Endothelial cell of umbilical vein (primary cell): Measurements from ENCODE around the gene DCAF11. TPM values are rescaled to one million over a fixed set of nuclear protein-coding genes. Genes with fewer than 3 reads are reported as not detected.

ENCODE experiments used
- BruUV-seq: library from RNA; stranded (reverse); fragments of 400-500 nt; replicated peaks from 2 replicates; lab custom pipeline; 2021; lab: Mats Ljungman, UMichigan
- CTCF ChIA-PET: fragments of 300-600, 350-600 bp; sonication (Branson Sonifier 250); formaldehyde crosslinking; loops from one replicate; lab custom pipeline; 2021; ENCODE audit warnings: antibody characterized with exemption, inconsistent platforms; lab: Charles Lee
- POLR2A ChIA-PET: fragments of 300-600, 350-600 bp; sonication (Branson Sonifier 250); formaldehyde crosslinking; loops from one replicate; lab custom pipeline; 2021; ENCODE audit warnings: antibody characterized with exemption, inconsistent platforms; lab: Charles Lee
- DNase-seq: peaks from one replicate; pipeline ENCODE4 v3.0.0-alpha.2; 2011; ENCODE audit warnings: low read depth, low spot score
- FAIRE-seq: peaks from 2 replicates; lab custom pipeline; 2011; peaks lifted over from hg19 to GRCh38; lab: Jason Lieb, UNC
- H2AFZ ChIP-seq: 2 replicates; pipeline ENCODE4 v1.6.0; 2012; ENCODE audit warnings: low read depth, low read length, control low read depth, inconsistent platforms
- H3K27ac ChIP-seq: 2 replicates; pipeline ENCODE4 v1.5.1; 2011; ENCODE audit warnings: low read depth, mild to moderate bottlenecking, control low read depth, low read length, moderate library complexity; ENCODE audit not compliant: insufficient read depth
- H3K27me3 ChIP-seq, 2 experiments: 2 replicates each; pipeline versions ENCODE4 v1.6.0 to v1.6.1; 2011; ENCODE audit warnings: low read length in 2 of 2, mixed read lengths in 1 of 2; ENCODE audit not compliant: control insufficient read depth in 2 of 2, insufficient read depth in 2 of 2
- H3K36me3 ChIP-seq, 2 experiments: 2 replicates in 1 of 2; 3 replicates in 1 of 2; pipeline ENCODE4 v1.5.1; 2011; ENCODE audit warnings: low read length in 2 of 2, mild to moderate bottlenecking in 1 of 2, moderate library complexity in 1 of 2; ENCODE audit not compliant: control insufficient read depth in 2 of 2, insufficient read depth in 2 of 2; ENCODE audit errors: extremely low read depth in 1 of 2
- H3K4me1 ChIP-seq: 3 replicates; pipeline ENCODE4 v1.5.1; 2011; ENCODE audit warnings: mild to moderate bottlenecking, low read length; ENCODE audit not compliant: control insufficient read depth, insufficient read depth; ENCODE audit errors: extremely low read depth
- H3K4me2 ChIP-seq: 2 replicates; pipeline ENCODE4 v1.6.1; 2011; ENCODE audit warnings: low read length, control low read depth, mixed read lengths; ENCODE audit not compliant: insufficient read depth
- H3K4me3 ChIP-seq, 3 experiments: fragments of 200-600 bp in 1 of 3; sonication (generic), shearing (Covaris generic) in 1 of 3; replicated peaks in 1 of 3; 2 replicates each; pipeline ENCODE4 v1.5.1; 2011 to 2016; ENCODE audit warnings: control low read depth in 3 of 3, low read length in 3 of 3, mild to moderate bottlenecking in 2 of 3, inconsistent platforms in 1 of 3, low read depth in 1 of 3, moderate library complexity in 1 of 3; ENCODE audit not compliant: insufficient read depth in 1 of 3
- H3K79me2 ChIP-seq: 2 replicates; pipeline ENCODE4 v1.6.0; 2012; ENCODE audit warnings: low read length, inconsistent platforms; ENCODE audit not compliant: control insufficient read depth, insufficient read depth
- H3K9ac ChIP-seq: replicated peaks from 2 replicates; pipeline ENCODE3; 2011; ENCODE audit warnings: low read length, control low read depth; ENCODE audit not compliant: insufficient read depth; ENCODE audit errors: extremely low read depth
- H3K9me1 ChIP-seq: replicated peaks from 3 replicates; pipeline ENCODE4 v1.6.0; 2011; ENCODE audit warnings: mild to moderate bottlenecking, low read length; ENCODE audit not compliant: control insufficient read depth, insufficient read depth; ENCODE audit errors: extremely low read depth
- H3K9me3 ChIP-seq: replicated peaks from 2 replicates; pipeline ENCODE4 v1.5.1; 2012; ENCODE audit warnings: low read length, inconsistent platforms; ENCODE audit not compliant: control insufficient read depth, insufficient read depth
- H4K20me1 ChIP-seq: replicated peaks from 2 replicates; pipeline ENCODE3; 2011; ENCODE audit warnings: mild to moderate bottlenecking, low read length; ENCODE audit not compliant: control insufficient read depth, insufficient read depth; ENCODE audit errors: extremely low read depth
- EZH2 ChIP-seq: IDR thresholded peaks from 2 replicates; pipeline ENCODE4 v1.6.1; 2012; ENCODE audit warnings: borderline replicate concordance, low read depth, mild to moderate bottlenecking, moderate library complexity, low read length, inconsistent platforms; ENCODE audit not compliant: severe bottlenecking
- FOS ChIP-seq: IDR thresholded peaks from 2 replicates; pipeline ENCODE4 v1.6.1; 2011; ENCODE audit warnings: mild to moderate bottlenecking, low read length, moderate library complexity, borderline replicate concordance; ENCODE audit not compliant: insufficient read depth
- GATA2 ChIP-seq: IDR thresholded peaks from 2 replicates; pipeline ENCODE4 v1.7.0; 2011; ENCODE audit warnings: low read depth, mild to moderate bottlenecking, moderate library complexity, mixed read lengths, low read length; ENCODE audit not compliant: insufficient read length, insufficient read depth
- MYC ChIP-seq: IDR thresholded peaks from one replicate; pipeline ENCODE4 v1.6.1; 2011; ENCODE audit warnings: mild to moderate bottlenecking, low read depth, low read length
- POLR2AphosphoS5 ChIP-seq: IDR thresholded peaks from 2 replicates; pipeline ENCODE4 v1.6.1; 2012; ENCODE audit warnings: low read depth, mild to moderate bottlenecking, control low read depth, low read length, moderate library complexity; ENCODE audit not compliant: insufficient read depth
- dilution Hi-C: fragments of 300-500 bp; cut with MboI; formaldehyde crosslinking; loops from one replicate; pipeline ENCODE4 v1.15.0; 2019; ENCODE audit warnings: low sequenced_read_pairs; ENCODE audit not compliant: extremely low pct_ligation_motif_present
- intact Hi-C: fragments of 100-400 bp; cut with micrococcal nuclease; formaldehyde crosslinking; loops from one replicate; pipeline ENCODE4 v1.10.0; 2022
- polyA plus RNA-seq, 4 experiments: library from polyadenylated mRNA; depleted of rRNA in 3 of 4; stranded (reverse) in 3 of 4; unstranded in 1 of 4; fragments of >200 nt; gene quantifications; 2 replicates each; pipeline versions ENCODE4 v1.2.1 to v1.2.3, GENCODE V29; 2011 to 2012; ENCODE audit warnings: missing spikeins in 1 of 4
- total RNA-seq: library from RNA; stranded (reverse); gene quantifications from 2 replicates; pipeline ENCODE4 v1.2.3, GENCODE V29; 2021
- TF ChIP-seq, protein P1 (sequence below), 2 donors: IDR thresholded peaks; 1 replicate in 1 of 2; 2 replicates in 1 of 2; pipeline ENCODE4 v1.5.1; 2011; ENCODE audit warnings: low read length in 2 of 2, mild to moderate bottlenecking in 2 of 2, moderate library complexity in 2 of 2, control low read depth in 1 of 2, inconsistent platforms in 1 of 2, low read depth in 1 of 2; ENCODE audit not compliant: insufficient read depth in 1 of 2; ENCODE audit errors: extremely low read depth in 1 of 2

The DCAF11 gene
- total and polyA plus RNA-seq, 2 donors (not counting 3 experiments of a cell fraction or from before 2014, with no cell fraction given) = 37.3 to 38.5 TPM

DNA sequence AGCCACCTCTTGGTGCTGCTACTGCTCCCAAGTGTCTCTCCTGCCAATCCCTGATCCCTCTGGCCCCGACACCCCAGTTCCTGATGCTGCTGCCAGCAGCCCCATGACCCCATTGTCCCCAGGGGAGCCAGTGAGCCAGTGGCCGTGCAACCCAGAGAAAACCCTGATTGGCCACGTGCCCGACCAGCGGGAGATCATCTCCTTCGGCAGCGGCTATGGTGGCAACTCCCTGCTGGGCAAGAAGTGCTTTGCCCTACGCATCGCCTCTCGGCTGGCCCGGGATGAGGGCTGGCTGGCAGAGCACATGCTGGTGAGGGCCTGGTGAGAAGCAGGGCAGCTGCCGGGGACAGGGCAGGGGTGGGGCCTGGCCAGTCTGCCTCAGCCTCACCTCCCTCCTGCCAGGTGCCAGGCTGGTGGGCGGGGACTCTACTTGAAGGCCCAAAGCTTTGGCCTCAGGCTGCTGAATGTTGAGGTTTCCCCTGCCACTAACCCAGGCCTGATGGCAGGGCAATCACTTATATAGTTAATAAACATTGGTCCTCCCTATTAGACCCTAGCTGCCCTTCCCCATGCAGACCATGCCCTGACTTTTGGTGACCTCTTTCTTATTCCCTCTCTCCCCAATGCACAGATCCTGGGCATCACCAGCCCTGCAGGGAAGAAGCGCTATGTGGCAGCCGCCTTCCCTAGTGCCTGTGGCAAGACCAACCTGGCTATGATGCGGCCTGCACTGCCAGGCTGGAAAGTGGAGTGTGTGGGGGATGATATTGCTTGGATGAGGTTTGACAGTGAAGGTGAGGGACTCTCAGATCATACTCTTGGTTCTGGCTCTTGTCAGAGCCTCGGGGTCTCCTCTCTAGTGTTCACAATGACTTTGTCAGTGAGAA lies 15.4 kb upstream of the DCAF11 start:
- Histone ChIP-seq H4K20me1 (no peaks in the 10 kb centered on the region), H3K4me2 (no peak overlapping the region), H3K27ac (no peak overlapping the region), H3K9me1 (no peaks in the 10 kb centered on the region), H2AFZ (no peak overlapping the region), H3K36me3 (peaks cover 0 to 2% of the 10 kb centered on the region in 2 experiments), H3K9me3 (no peaks in the 10 kb centered on the region), H3K27me3 (no peaks in the 10 kb centered on the region), H3K79me2 (peaks cover 4% of the 10 kb centered on the region), H3K9ac (no peak overlapping the region), H3K4me3 (no peak overlapping the region), H3K4me1 (peaks cover 9% of the 10 kb centered on the region)
- BruUV-seq = no TSS peak
- dilution Hi-C loops (no loop called here), intact Hi-C loops (no loop called here)
- ChIA-PET CTCF (interaction anchor here (9.6 to 11.7 kb wide), 2 partner anchors 10 to 43 kb away, joined by 126 to 420 read pairs; no protein-coding TSS in a partner anchor), POLR2A (no interaction called here)
- DNase-seq = no peak
- no peak for FAIRE-seq
- TF ChIP-seq EZH2 (no peak), POLR2AphosphoS5 (no peak), FOS (no peak), GATA2 (no peak), MYC (no peak)
- TF ChIP-seq, protein P1, sequence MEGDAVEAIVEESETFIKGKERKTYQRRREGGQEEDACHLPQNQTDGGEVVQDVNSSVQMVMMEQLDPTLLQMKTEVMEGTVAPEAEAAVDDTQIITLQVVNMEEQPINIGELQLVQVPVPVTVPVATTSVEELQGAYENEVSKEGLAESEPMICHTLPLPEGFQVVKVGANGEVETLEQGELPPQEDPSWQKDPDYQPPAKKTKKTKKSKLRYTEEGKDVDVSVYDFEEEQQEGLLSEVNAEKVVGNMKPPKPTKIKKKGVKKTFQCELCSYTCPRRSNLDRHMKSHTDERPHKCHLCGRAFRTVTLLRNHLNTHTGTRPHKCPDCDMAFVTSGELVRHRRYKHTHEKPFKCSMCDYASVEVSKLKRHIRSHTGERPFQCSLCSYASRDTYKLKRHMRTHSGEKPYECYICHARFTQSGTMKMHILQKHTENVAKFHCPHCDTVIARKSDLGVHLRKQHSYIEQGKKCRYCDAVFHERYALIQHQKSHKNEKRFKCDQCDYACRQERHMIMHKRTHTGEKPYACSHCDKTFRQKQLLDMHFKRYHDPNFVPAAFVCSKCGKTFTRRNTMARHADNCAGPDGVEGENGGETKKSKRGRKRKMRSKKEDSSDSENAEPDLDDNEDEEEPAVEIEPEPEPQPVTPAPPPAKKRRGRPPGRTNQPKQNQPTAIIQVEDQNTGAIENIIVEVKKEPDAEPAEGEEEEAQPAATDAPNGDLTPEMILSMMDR (IDR thresholded peaks at IDR 0.05; ENCODE audit: extremely low read depth in 1 of 2, insufficient read depth in 1 of 2, low read depth in 1 of 2, low read length in 2 of 2) = no peak
